Stimulated activated naive CD8-positive, alpha-beta T cell treated with anti-CD3 and anti-CD28 coated beads, Interleukin-15, Interleukin-2, amounts not matched to agents 100 ng/mL and 50 ng/mL, for 24 hours (primary cell): Measurements from ENCODE around the gene CACNG3.
"Not testable (repeated sequence)": the region's sequence is repeated elsewhere in the genome, so short reads cannot be mapped to it uniquely, and the experiment has no call there.

Experiments used
- H3K27ac Mint-ChIP-seq: one replicate; pipeline ENCODE4 v1.8.0; 2021; ENCODE audit warnings: mild to moderate bottlenecking, mixed read lengths
- H3K27me3 Mint-ChIP-seq: one replicate; pipeline ENCODE4 v1.8.0; 2021; ENCODE audit warnings: mixed read lengths
- H3K36me3 Mint-ChIP-seq: one replicate; pipeline ENCODE4 v1.8.0; 2021; ENCODE audit warnings: low read depth, mixed read lengths
- H3K4me1 Mint-ChIP-seq: one replicate; pipeline ENCODE4 v1.8.0; 2021; ENCODE audit warnings: low read depth, mixed read lengths
- H3K4me3 Mint-ChIP-seq: one replicate; pipeline ENCODE4 v1.8.0; 2021; ENCODE audit warnings: mild to moderate bottlenecking, mixed read lengths
- H3K9me3 Mint-ChIP-seq: one replicate; pipeline ENCODE4 v1.8.0; 2021; ENCODE audit warnings: mixed read lengths

CACNG3 gene

GRCh38 chr16:24255456-24256371 is at the start of gene CACNG3:
Gene CACNG3 (plus strand): TSS chr16:24256335. CDS start chr16:24256755, 420 bp downstream.
- peaks cover 3% of the 10 kb centered on the region for H3K4me1 Mint-ChIP-seq
- no peaks in the 10 kb centered on the region for H3K36me3 Mint-ChIP-seq
- H3K27me3 Mint-ChIP-seq, result peaks cover 76% of the 10 kb centered on the region
- no peak within 1 kb of the TSS for H3K4me3 Mint-ChIP-seq
- no peak within 1 kb of the TSS for H3K27ac Mint-ChIP-seq
- no peaks in the 10 kb centered on the region for H3K9me3 Mint-ChIP-seq

GRCh38 chr16:24206926-24207325 is 49.2 kb upstream of the CACNG3 start:
- Mint-ChIP-seq H3K4me1 (no peaks in the 10 kb centered on the region), H3K27me3 (no peaks in the 10 kb centered on the region), H3K4me3 (no peak overlapping the region), H3K36me3 (peaks cover 56% of the 10 kb centered on the region), H3K9me3 (no peaks in the 10 kb centered on the region), H3K27ac (no peak overlapping the region)

- Mint-ChIP-seq H3K36me3 (peaks cover 49% of the 10 kb centered on the region), H3K4me1 (no peaks in the 10 kb centered on the region), H3K27me3 (no peaks in the 10 kb centered on the region), H3K4me3 (no peak overlapping the region), H3K9me3 (no peaks in the 10 kb centered on the region), H3K27ac (no peak overlapping the region)
Observed at GRCh38 chr16:24208710-24209109, 47.4 kb upstream of the CACNG3 start.

GRCh38 chr16:24214992-24215391 is 41.1 kb upstream of the CACNG3 start:
- no peak overlapping the region for H3K27ac Mint-ChIP-seq
- H3K9me3 Mint-ChIP-seq, result peaks cover 4% of the 10 kb centered on the region
- no peaks in the 10 kb centered on the region for H3K4me1 Mint-ChIP-seq
- no peaks in the 10 kb centered on the region for H3K27me3 Mint-ChIP-seq
- H3K4me3 Mint-ChIP-seq, result no peak overlapping the region
- H3K36me3 Mint-ChIP-seq, result peaks cover 52% of the 10 kb centered on the region

- H3K27ac Mint-ChIP-seq, result peak overlapping the region; percentile 15
- H3K4me1 Mint-ChIP-seq, result no peaks in the 10 kb centered on the region
- H3K36me3 Mint-ChIP-seq, result peaks cover 65% of the 10 kb centered on the region
- H3K4me3 Mint-ChIP-seq, result no peak overlapping the region
- no peaks in the 10 kb centered on the region for H3K27me3 Mint-ChIP-seq
- H3K9me3 Mint-ChIP-seq, result peaks cover 4% of the 10 kb centered on the region
Observed at GRCh38 chr16:24216961-24217360, 39.2 kb upstream of the CACNG3 start.

GRCh38 chr16:24217461-24217860 is 38.7 kb upstream of the CACNG3 start:
- Mint-ChIP-seq H3K27ac (no peak overlapping the region), H3K4me1 (no peaks in the 10 kb centered on the region), H3K4me3 (no peak overlapping the region), H3K36me3 (peaks cover 70% of the 10 kb centered on the region), H3K27me3 (no peaks in the 10 kb centered on the region), H3K9me3 (peaks cover 4% of the 10 kb centered on the region)

- Mint-ChIP-seq H3K27me3 (no peaks in the 10 kb centered on the region), H3K9me3 (peaks cover 4% of the 10 kb centered on the region), H3K27ac (no peak overlapping the region), H3K4me1 (no peaks in the 10 kb centered on the region), H3K36me3 (peaks cover 71% of the 10 kb centered on the region), H3K4me3 (no peak overlapping the region)
Observed at GRCh38 chr16:24218299-24218698, 37.8 kb upstream of the CACNG3 start.

GRCh38 chr16:24221219-24221618 is 34.9 kb upstream of the CACNG3 start:
- H3K27me3 Mint-ChIP-seq, result no peaks in the 10 kb centered on the region
- no peak overlapping the region for H3K27ac Mint-ChIP-seq
- H3K36me3 Mint-ChIP-seq, result peaks cover 52% of the 10 kb centered on the region

GRCh38 chr16:24228514-24228913 is 27.6 kb upstream of the CACNG3 start:
- Mint-ChIP-seq H3K4me1 (no peaks in the 10 kb centered on the region), H3K27me3 (peaks cover 12% of the 10 kb centered on the region), H3K36me3 (no peaks in the 10 kb centered on the region), H3K4me3 (no peak overlapping the region), H3K9me3 (no peaks in the 10 kb centered on the region), H3K27ac (no peak overlapping the region)

More at GRCh38 chr16:24221219-24221618, 34.9 kb upstream of the CACNG3 start:
- Mint-ChIP-seq H3K4me3 (no peak overlapping the region), H3K9me3 (peaks cover 4% of the 10 kb centered on the region), H3K4me1 (no peaks in the 10 kb centered on the region)

- H3K27ac Mint-ChIP-seq, result no peak overlapping the region
- H3K4me3 Mint-ChIP-seq, result no peak overlapping the region
- H3K9me3 Mint-ChIP-seq, result peaks cover 10% of the 10 kb centered on the region
- H3K27me3 Mint-ChIP-seq, result peaks cover 19% of the 10 kb centered on the region
- H3K36me3 Mint-ChIP-seq, result no peaks in the 10 kb centered on the region
- no peaks in the 10 kb centered on the region for H3K4me1 Mint-ChIP-seq
Observed at GRCh38 chr16:24232936-24233335, 23.2 kb upstream of the CACNG3 start.

- peaks cover 21% of the 10 kb centered on the region for H3K27me3 Mint-ChIP-seq
- peaks cover 25% of the 10 kb centered on the region for H3K9me3 Mint-ChIP-seq
- no peaks in the 10 kb centered on the region for H3K4me1 Mint-ChIP-seq
- H3K27ac Mint-ChIP-seq, result no peak overlapping the region
- H3K4me3 Mint-ChIP-seq, result no peak overlapping the region
- no peaks in the 10 kb centered on the region for H3K36me3 Mint-ChIP-seq
Observed at GRCh38 chr16:24234737-24235136, 21.4 kb upstream of the CACNG3 start.

GRCh38 chr16:24235806-24236205 is 20.3 kb upstream of the CACNG3 start:
- H3K27ac Mint-ChIP-seq, result no peak overlapping the region
- H3K4me3 Mint-ChIP-seq, result no peak overlapping the region
- H3K9me3 Mint-ChIP-seq, result peaks cover 25% of the 10 kb centered on the region
- H3K4me1 Mint-ChIP-seq, result no peaks in the 10 kb centered on the region
- no peaks in the 10 kb centered on the region for H3K36me3 Mint-ChIP-seq
- peaks cover 25% of the 10 kb centered on the region for H3K27me3 Mint-ChIP-seq

GRCh38 chr16:24238846-24239245 is 17.3 kb upstream of the CACNG3 start:
- Mint-ChIP-seq H3K27me3 (peaks cover 28% of the 10 kb centered on the region), H3K9me3 (peaks cover 25% of the 10 kb centered on the region), H3K27ac (peak overlapping the region; percentile 36)
- H3K36me3 Mint-ChIP-seq, H3K4me3 Mint-ChIP-seq, H3K4me1 Mint-ChIP-seq: not testable (repeated sequence)

- no peaks in the 10 kb centered on the region for H3K36me3 Mint-ChIP-seq
- peaks cover 40% of the 10 kb centered on the region for H3K27me3 Mint-ChIP-seq
- no peak overlapping the region for H3K4me3 Mint-ChIP-seq
- H3K9me3 Mint-ChIP-seq, result no peaks in the 10 kb centered on the region
- no peaks in the 10 kb centered on the region for H3K4me1 Mint-ChIP-seq
- H3K27ac Mint-ChIP-seq, result no peak overlapping the region
Observed at GRCh38 chr16:24246911-24247607, 9.1 kb upstream of the CACNG3 start.

- Mint-ChIP-seq H3K4me3 (no peak overlapping the region), H3K36me3 (no peaks in the 10 kb centered on the region), H3K9me3 (no peaks in the 10 kb centered on the region), H3K27me3 (peaks cover 61% of the 10 kb centered on the region), H3K4me1 (peaks cover 3% of the 10 kb centered on the region), H3K27ac (no peak overlapping the region)
Observed at GRCh38 chr16:24253192-24253591, 2.9 kb upstream of the CACNG3 start.
